Common myeloid progenitor, CD34-positive (primary cell): ENCODE data around the gene SCIMP.

ENCODE experiments used
- CTCF ChIA-PET: fragments of 350-600 bp; sonication (Branson Sonifier 250); formaldehyde crosslinking; loops from one replicate; lab custom pipeline; 2021; ENCODE audit warnings: antibody characterized with exemption; lab: Charles Lee
- POLR2A ChIA-PET: fragments of 350-600 bp; sonication (Branson Sonifier 250); formaldehyde crosslinking; loops from one replicate; lab custom pipeline; 2021; ENCODE audit warnings: antibody characterized with exemption; lab: Charles Lee
- DNase-seq, 3 donors: peaks; one replicate each; pipeline versions ENCODE4 v3.0.0 to v3.0.0-alpha.2; 2013
- H3K27ac ChIP-seq, 2 experiments: 1 replicate in 1 of 2; 2 replicates in 1 of 2; pipeline ENCODE4 v1.7.0; 2013; ENCODE audit warnings: inconsistent platforms in 2 of 2, low read length in 2 of 2, mild to moderate bottlenecking in 2 of 2, low read depth in 1 of 2, moderate library complexity in 1 of 2; ENCODE audit not compliant: severe bottlenecking in 2 of 2, insufficient read depth in 1 of 2, poor library complexity in 1 of 2
- H3K27me3 ChIP-seq, 5 experiments: replicated peaks in 2 of 5; 1 replicate in 3 of 5; 2 replicates in 2 of 5; pipeline versions ENCODE4 v1.6.1 to v1.7.0; 2013; ENCODE audit warnings: low read length in 4 of 5, mild to moderate bottlenecking in 2 of 5, moderate library complexity in 2 of 5, inconsistent platforms in 1 of 5; ENCODE audit not compliant: insufficient read depth in 5 of 5, control insufficient read depth in 4 of 5
- H3K36me3 ChIP-seq, 4 experiments: 1 replicate in 2 of 4; 2 replicates in 2 of 4; pipeline versions ENCODE4 v1.6.1 to v1.7.0; 2013; ENCODE audit warnings: low read length in 3 of 4, control low read depth in 1 of 4, mild to moderate bottlenecking in 1 of 4; ENCODE audit not compliant: control insufficient read depth in 4 of 4, insufficient read depth in 4 of 4
- H3K4me1 ChIP-seq, 4 experiments: 1 replicate in 3 of 4; 2 replicates in 1 of 4; pipeline versions ENCODE4 v1.6.1 to v1.7.1; 2013; ENCODE audit warnings: low read length in 3 of 4, mild to moderate bottlenecking in 3 of 4, control low read depth in 1 of 4, inconsistent platforms in 1 of 4, moderate library complexity in 1 of 4; ENCODE audit not compliant: control insufficient read depth in 4 of 4, insufficient read depth in 4 of 4; ENCODE audit errors: control extremely low read depth in 1 of 4
- H3K4me3 ChIP-seq, 7 experiments: 1 replicate in 4 of 7; 2 replicates in 3 of 7; pipeline versions ENCODE4 v1.5.1 to v1.7.0; 2013; ENCODE audit warnings: mild to moderate bottlenecking in 7 of 7, low read length in 6 of 7, moderate library complexity in 6 of 7, inconsistent platforms in 2 of 7, low read depth in 2 of 7, control low read depth in 1 of 7; ENCODE audit not compliant: insufficient read depth in 4 of 7, control insufficient read depth in 1 of 7; ENCODE audit errors: extremely low read depth in 1 of 7
- H3K9me3 ChIP-seq, 5 experiments: 1 replicate in 4 of 5; 2 replicates in 1 of 5; pipeline versions ENCODE4 v1.6.1 to v1.7.1; 2013; ENCODE audit warnings: low read length in 4 of 5, mild to moderate bottlenecking in 2 of 5, inconsistent platforms in 1 of 5, low read depth in 1 of 5, moderate library complexity in 1 of 5; ENCODE audit not compliant: control insufficient read depth in 4 of 5, insufficient read depth in 2 of 5; ENCODE audit errors: control extremely low read depth in 1 of 5
- WGBS: methylation state at CpG from one replicate; pipeline ENCODE4 v1.1.5; 2013; ENCODE audit not compliant: insufficient coverage; 5-methylcytosine and 5-hydroxymethylcytosine counted together

The SCIMP gene

DNA sequence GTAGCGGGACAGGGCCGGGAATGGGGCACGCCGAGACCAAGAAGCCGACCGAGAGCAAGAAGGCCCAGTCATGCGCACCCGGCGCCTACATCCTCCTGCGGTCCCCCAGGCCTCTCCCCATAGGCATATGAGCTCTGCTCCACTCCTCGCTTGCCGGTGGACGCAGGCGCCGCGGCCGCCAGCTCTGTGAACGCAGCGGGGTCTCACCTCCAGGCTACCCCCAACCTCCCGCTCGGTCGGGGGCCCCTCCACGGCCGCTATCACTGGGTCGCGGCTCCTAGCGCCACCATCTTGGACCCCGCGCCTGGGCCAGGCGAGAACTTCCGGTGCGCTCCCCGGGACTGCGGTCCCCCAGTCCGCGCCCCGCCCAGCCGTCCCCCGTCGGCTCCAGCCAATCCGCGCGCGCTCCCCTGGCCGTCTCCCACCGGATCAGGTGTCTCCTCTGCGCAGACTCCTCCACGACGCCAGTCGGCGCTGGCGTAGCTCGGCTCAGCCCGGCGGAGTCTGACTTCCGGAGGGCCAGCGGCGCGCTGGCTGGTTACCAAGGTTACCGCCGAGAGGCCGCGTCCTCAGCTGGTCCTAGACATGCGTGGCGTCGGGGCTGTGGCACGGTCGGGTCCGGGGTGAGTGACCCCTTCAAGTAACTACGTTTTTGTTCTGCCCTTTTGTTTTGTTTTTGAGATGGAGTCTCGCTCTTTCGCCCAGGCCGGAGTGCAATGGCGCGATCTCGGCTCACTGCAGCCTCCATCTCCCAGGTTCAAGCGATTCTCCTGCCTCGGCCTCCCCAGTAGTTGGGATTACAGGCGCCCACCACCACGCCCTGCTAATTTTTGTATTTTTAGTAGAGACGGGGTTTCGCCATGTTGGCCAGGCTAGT is 42.9 kb downstream of the SCIMP start, which contains the start of gene ZNF594:
Gene ZNF594, minus strand, starts transcription at position 328 of the 877 bp plus-strand sequence. CDS start 7,612 bp downstream, outside the sequence.
- DNase-seq = peak; percentile 96 to 98 (median 97)
- 3% methylated on average over 77 of the region's 82 CpGs for WGBS
- H3K27ac ChIP-seq = peak within 1 kb of the TSS; percentile 66 to 89
- H3K9me3 ChIP-seq = peaks cover 4 to 27% (median 19%) of the 10 kb centered on the region in 5 experiments
- POLR2A ChIA-PET = interaction anchor here (0.8 kb wide), 1 partner anchor 26 kb away, joined by 3 read pairs; no protein-coding TSS in a partner anchor
- peaks cover 0 to 13% (median 7%) of the 10 kb centered on the region in 4 experiments for H3K4me1 ChIP-seq
- peak within 1 kb of the TSS; percentile 78 to 94 (median 88) for H3K4me3 ChIP-seq
- H3K27me3 ChIP-seq = no peaks in the 10 kb centered on the region
- CTCF ChIA-PET = interaction anchor here (0.6 to 2.0 kb wide), 5 partner anchors 9 to 308 kb away, joined by 3 to 5 read pairs (median 3); no protein-coding TSS in a partner anchor
- H3K36me3 ChIP-seq = peaks cover 2 to 24% (median 12%) of the 10 kb centered on the region in 4 experiments

DNA sequence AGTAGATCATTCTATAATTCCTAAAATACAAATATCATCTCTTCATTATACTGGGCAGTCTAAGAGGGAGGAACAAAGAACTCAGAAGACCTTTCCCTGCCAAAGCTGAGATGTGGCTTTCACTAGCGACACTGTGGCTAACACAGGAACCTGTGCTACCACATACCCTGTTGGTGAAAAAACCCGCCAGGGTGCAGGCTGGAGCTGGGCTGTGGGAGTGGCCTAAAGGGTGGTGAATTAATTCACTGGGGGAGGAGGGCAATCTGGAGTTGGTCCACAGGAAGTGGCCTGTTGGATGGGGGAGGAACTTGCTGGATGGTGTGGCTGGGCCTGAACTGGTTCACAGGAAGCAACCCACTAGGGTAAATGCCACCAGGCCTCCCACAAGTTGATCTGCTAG is 50.4 kb downstream of the SCIMP start:
- ChIA-PET POLR2A (no interaction called here), CTCF (no interaction called here)
- Histone ChIP-seq H3K36me3 (peaks cover 5 to 38% (median 11%) of the 10 kb centered on the region in 4 experiments), H3K4me3 (peak overlapping the region in 2 of 7 experiments; percentile 6 to 31), H3K27ac (no peak overlapping the region), H3K9me3 (peaks cover 13 to 85% (median 69%) of the 10 kb centered on the region in 5 experiments), H3K27me3 (no peaks in the 10 kb centered on the region), H3K4me1 (no peaks in the 10 kb centered on the region)
- DNase-seq = no peak
- WGBS = 100% methylated on average over 2 of the region's 2 CpGs

DNA sequence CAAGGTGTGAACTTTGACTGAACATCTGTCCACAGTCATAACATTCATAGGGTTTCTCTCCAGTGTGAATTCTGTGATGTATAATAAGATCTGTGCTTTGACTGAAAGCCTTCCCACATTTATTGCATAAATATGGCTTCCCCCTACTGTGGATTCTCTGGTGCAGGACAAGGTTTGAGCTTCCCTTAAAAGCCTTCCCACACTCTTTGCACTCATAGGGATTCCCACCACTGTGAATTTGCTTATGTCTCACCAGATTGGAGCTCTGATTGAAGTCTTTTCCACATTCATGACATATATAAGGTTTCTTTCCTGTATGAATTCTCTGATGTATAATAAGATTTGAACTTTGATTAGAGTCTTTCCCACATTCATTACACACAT is 51.3 kb downstream of the SCIMP start:
- POLR2A ChIA-PET = no interaction called here
- CTCF ChIA-PET = interaction anchor here (0.8 to 1.0 kb wide), 2 partner anchors 9 to 43 kb away, joined by 3 to 5 read pairs; no protein-coding TSS in a partner anchor
- peaks cover 13 to 86% (median 73%) of the 10 kb centered on the region in 5 experiments for H3K9me3 ChIP-seq

DNA sequence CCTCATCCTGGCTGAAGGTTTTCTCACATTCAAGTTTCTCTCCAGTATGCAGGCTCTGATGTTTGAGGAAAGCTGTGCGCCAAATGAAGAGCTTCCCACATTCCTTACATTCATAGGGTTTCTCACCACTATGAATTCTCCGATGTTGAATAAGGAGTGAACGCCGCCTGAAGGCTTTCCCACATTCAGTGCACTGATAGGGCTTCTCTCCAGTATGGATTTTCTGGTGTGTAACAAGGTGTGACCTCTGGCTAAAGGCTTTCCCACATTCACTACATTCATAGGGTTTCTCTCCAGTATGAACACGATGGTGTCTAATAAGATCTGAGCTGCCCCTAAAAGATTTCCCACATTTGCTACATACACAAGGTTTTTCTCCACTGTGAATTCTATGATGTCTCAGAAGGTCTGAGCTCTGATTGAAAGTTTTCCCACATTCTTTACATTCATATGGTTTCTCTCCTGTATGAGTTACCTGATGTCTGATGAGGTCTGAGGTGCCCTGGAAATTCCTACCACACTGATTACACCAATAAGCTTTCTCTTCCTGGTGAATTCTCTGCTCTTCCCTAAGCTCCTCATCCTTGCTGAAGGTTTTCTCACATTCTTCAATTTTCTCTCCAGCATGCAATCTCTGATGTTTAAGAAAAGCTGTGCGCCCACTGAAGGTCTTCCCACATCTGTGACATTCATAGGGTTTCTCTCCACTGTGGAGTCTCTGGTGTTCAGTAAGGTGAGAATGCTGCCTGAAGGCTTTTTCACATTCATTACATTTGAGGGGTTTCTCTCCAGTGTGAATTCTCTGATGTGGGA is 51.9 kb downstream of the SCIMP start:
- Histone ChIP-seq H3K36me3 (peaks cover 5 to 32% (median 9%) of the 10 kb centered on the region in 4 experiments), H3K9me3 (peaks cover 13 to 86% (median 72%) of the 10 kb centered on the region in 5 experiments), H3K27ac (no peak overlapping the region), H3K4me3 (no peak overlapping the region), H3K27me3 (no peaks in the 10 kb centered on the region), H3K4me1 (no peaks in the 10 kb centered on the region)
- 98% methylated on average over 4 of the region's 6 CpGs for WGBS
- ChIA-PET POLR2A (no interaction called here), CTCF (interaction anchor here (0.8 to 1.4 kb wide), 3 partner anchors 10 to 42 kb away, joined by 3 to 5 read pairs (median 3); no protein-coding TSS in a partner anchor)
- DNase-seq = no peak

More for the DNA sequence above, 51.3 kb downstream of the SCIMP start:
- Histone ChIP-seq H3K36me3 (peaks cover 5 to 34% (median 10%) of the 10 kb centered on the region in 4 experiments), H3K4me1 (no peaks in the 10 kb centered on the region), H3K4me3 (no peak overlapping the region), H3K27me3 (no peaks in the 10 kb centered on the region), H3K27ac (no peak overlapping the region)
- no peak for DNase-seq

DNA sequence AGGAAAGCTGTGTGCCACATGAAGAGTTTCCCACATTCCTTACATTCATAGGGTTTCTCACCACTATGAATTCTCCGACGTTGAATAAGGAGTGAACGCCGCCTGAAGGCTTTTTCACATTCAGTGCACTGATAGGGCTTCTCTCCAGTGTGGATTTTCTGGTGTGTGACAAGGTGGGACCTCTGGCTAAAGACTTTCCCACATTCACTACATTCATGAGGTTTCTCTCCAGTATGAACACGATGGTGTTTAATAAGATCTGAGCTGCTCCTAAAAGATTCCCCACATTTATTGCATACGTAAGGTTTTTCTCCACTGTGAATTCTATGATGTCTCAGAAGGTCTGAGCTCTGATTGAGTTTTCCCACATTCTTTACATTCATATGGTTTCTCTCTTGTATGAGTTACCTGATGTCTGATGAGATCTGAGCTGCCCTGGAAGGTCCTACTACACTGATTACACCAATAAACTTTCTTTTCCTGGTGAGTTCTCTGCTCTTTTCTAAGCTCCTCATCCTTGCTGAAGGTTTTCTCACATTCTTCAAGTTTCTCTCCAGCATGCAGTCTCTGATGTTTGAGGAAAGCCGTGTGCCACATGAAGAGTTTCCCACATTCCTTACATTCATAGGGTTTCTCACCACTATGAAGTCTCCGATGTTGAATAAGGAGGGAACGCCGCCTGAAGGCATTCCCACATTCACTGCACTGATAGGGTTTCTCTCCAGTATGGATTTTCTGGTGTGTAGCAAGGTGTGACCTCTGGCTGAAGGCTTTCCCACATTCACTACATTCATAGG is 53.0 kb downstream of the SCIMP start:
- Histone ChIP-seq H3K4me1 (no peaks in the 10 kb centered on the region), H3K36me3 (peaks cover 0 to 29% (median 8%) of the 10 kb centered on the region in 4 experiments), H3K27me3 (no peaks in the 10 kb centered on the region), H3K4me3 (peak overlapping the region in 1 of 7 experiments; percentile 19), H3K9me3 (peaks cover 13 to 91% (median 67%) of the 10 kb centered on the region in 5 experiments), H3K27ac (no peak overlapping the region)
- CTCF ChIA-PET = interaction anchor here (1.2 to 1.4 kb wide), 3 partner anchors 12 to 71 kb away, joined by 3 to 4 read pairs (median 3); no protein-coding TSS in a partner anchor
- no peak for DNase-seq
- WGBS = 100% methylated on average over 4 of the region's 10 CpGs
- POLR2A ChIA-PET = no interaction called here

DNA sequence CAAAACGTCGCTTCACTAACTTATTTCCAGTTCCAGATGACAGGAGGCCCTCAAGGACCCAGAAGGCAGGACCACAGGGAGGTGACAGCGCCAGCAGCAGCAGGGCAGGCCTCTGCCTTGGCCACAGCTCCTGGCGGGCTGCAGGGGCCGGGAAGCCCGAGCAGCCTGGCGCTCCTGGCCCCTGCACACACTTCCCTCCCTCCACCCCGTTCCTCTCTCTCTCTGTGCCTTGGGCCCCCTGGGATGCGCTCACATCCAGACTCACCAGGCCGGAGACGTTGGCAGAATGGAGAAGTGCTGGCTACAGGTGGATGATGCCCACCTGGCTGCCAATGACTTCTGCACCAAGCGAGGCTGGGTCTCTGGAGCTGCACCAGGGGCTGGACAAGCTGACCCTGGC is 55.7 kb downstream of the SCIMP start:
- Histone ChIP-seq H3K27me3 (no peaks in the 10 kb centered on the region), H3K36me3 (peaks cover 4 to 34% (median 9%) of the 10 kb centered on the region in 4 experiments), H3K4me1 (no peaks in the 10 kb centered on the region), H3K27ac (no peak overlapping the region), H3K9me3 (peaks cover 13 to 86% (median 62%) of the 10 kb centered on the region in 5 experiments), H3K4me3 (no peak overlapping the region)
- DNase-seq = no peak
- WGBS = 98% methylated on average over 12 of the region's 12 CpGs
- CTCF ChIA-PET = no interaction called here
- POLR2A ChIA-PET = no interaction called here
